ENCODE results near the gene CLEC18B.
"Not testable (repeated sequence)": the region's sequence is repeated elsewhere in the genome, so short reads cannot be mapped to it uniquely, and the experiment has no call there.

The CLEC18B gene

DNA sequence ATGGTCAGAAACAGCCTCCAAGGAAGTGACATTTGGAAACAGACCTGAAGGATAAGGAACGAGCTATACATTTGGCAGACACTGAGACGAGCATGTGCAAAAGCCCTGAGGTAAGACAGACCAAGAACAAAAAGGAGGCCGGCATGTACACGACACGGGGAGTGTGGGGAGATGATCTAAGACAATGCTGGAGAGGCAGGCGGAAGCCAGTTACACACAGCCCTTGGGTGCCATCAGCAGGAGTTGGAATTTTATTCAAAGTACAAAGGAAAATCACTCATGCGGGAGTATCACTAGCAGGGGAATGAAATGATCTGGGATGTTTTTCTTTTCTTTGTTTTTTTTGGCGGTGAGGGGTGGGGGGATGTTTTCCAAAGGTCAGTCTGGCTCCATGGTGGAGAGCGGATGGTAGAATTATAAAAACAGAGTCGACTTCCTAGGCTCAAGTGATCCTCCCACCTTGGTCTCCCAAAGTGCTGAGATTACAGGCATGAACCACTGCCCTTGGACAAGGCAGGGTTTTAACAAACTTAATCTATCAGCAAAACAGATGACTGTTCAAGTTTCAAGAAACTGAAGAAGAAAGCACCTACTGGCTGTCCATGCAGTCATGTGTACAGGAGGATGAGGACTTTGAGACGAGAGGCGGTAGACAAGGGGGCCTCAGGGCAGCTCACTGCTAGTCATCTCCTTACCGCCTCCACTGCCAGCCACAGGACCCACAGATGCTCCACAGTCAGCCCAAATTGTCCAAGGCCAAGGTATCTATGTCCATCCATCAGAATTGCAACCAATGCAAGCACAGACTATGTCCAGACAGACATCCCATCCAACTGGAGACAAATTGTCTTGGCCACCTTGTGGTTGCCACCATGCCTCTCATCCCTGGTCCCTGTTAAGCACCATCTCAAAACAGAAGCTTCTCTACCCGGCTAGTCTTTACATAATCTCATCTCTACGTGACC lies 59.4 kb downstream of the CLEC18B start:
- Histone ChIP-seq H3K4me1 (ENCODE audit: control insufficient read depth in 5 of 5, insufficient read depth in 5 of 5, low read length in 5 of 5) (peaks cover 3 to 10% (median 5%) of the 10 kb centered on the region in 5 donors), H3K36me3 (ENCODE audit: control insufficient read depth in 5 of 5, insufficient read depth in 5 of 5, low read length in 5 of 5) (peaks cover 2 to 44% (median 17%) of the 10 kb centered on the region in 5 donors)
- not testable (repeated sequence) for H3K9ac ChIP-seq (ENCODE audit: low read length in 5 of 5); H3K4me3 ChIP-seq (ENCODE audit: low read depth in 1 of 5, low read length in 5 of 5); H3K27me3 ChIP-seq (ENCODE audit: control insufficient read depth in 5 of 5, insufficient read depth in 4 of 5, low read length in 5 of 5); H3K27ac ChIP-seq (ENCODE audit: low read depth, low read length); H3K9me3 ChIP-seq (ENCODE audit: control insufficient read depth in 5 of 5, low read length in 5 of 5)
